Endothelial cell (in vitro differentiated cells): ENCODE results near the gene RNASE9. TPM values are rescaled to one million over a fixed set of nuclear protein-coding genes. Genes with fewer than 3 reads are reported as not detected.

Source experiments
- DNase-seq: peaks from one replicate; pipeline ENCODE4 v3.0.0; 2021; ENCODE audit warnings: low spot score
- H3K27ac Mint-ChIP-seq: one replicate; pipeline ENCODE4 v1.8.0; 2021; ENCODE audit warnings: mixed read lengths, inconsistent platforms; ENCODE audit not compliant: unreplicated experiment
- H3K27me3 Mint-ChIP-seq: one replicate; pipeline ENCODE4 v1.8.0; 2021; ENCODE audit warnings: mild to moderate bottlenecking, moderate library complexity, mixed read lengths, inconsistent platforms; ENCODE audit not compliant: unreplicated experiment
- H3K36me3 Mint-ChIP-seq: one replicate; pipeline ENCODE4 v1.8.0; 2021; ENCODE audit warnings: mild to moderate bottlenecking, low read depth, mixed read lengths, inconsistent platforms; ENCODE audit not compliant: unreplicated experiment
- H3K4me1 Mint-ChIP-seq: one replicate; pipeline ENCODE4 v1.8.0; 2021; ENCODE audit warnings: mild to moderate bottlenecking, mixed read lengths, inconsistent platforms; ENCODE audit not compliant: unreplicated experiment
- H3K4me3 Mint-ChIP-seq: one replicate; pipeline ENCODE4 v1.8.0; 2021; ENCODE audit warnings: mild to moderate bottlenecking, mixed read lengths, inconsistent platforms; ENCODE audit not compliant: unreplicated experiment
- H3K9me3 Mint-ChIP-seq: one replicate; pipeline ENCODE4 v1.8.0; 2021; ENCODE audit warnings: mixed read lengths, inconsistent platforms; ENCODE audit not compliant: unreplicated experiment
- CTCF ChIP-seq: fragments of 200-600 bp; sonication (generic); IDR thresholded peaks from one replicate; pipeline ENCODE4 v1.5.0; 2021; ENCODE audit warnings: antibody characterized with exemption; ENCODE audit not compliant: unreplicated experiment
- total RNA-seq: library from RNA; stranded (reverse); fragmentation: NEBNext Ultra II Directional; extraction: Animal tissue kit (Norgen Biotek cat#: 25700); gene quantifications from one replicate; pipeline ENCODE4 v1.2.1, GENCODE V29; 2021; ENCODE audit not compliant: unreplicated experiment

The RNASE9 gene
- total RNA-seq, 1 donor from 2014 or later = not detected

DNA sequence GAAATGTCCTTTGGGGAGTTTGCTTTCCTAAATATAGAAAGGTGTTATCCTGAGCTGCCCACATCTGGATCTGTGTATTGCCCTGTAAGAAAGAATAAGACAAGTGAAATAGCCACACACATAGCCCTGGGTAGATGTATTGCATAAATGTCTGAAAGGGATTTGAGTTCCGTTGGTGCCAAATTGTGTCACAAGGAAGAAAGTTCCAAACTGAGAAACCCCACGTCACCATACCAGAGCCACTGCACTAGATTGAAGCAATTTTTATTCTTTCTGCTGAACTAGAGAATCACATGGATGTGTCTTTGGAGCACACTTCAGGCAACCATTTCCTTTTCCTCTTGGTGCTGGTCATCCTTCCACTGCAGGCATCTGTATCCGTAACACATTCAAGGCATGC lies 5.0 kb downstream of the RNASE9 start:
- DNase-seq = no peak
- peaks cover 6% of the 10 kb centered on the region for H3K4me1 Mint-ChIP-seq
- no peak overlapping the region for H3K27ac Mint-ChIP-seq
- H3K27me3 Mint-ChIP-seq = no peaks in the 10 kb centered on the region
- TF ChIP-seq CTCF = no peak
- H3K4me3 Mint-ChIP-seq = no peak overlapping the region
- no peaks in the 10 kb centered on the region for H3K36me3 Mint-ChIP-seq
- H3K9me3 Mint-ChIP-seq = no peaks in the 10 kb centered on the region

- Mint-ChIP-seq H3K27ac (no peak overlapping the region), H3K27me3 (no peaks in the 10 kb centered on the region), H3K36me3 (no peaks in the 10 kb centered on the region), H3K4me1 (peaks cover 6% of the 10 kb centered on the region), H3K9me3 (no peaks in the 10 kb centered on the region), H3K4me3 (no peak overlapping the region)
- no peak for DNase-seq
- no peak for TF ChIP-seq CTCF
These were observed 7.8 kb downstream of the RNASE9 start for GRCh38 chr14:20553024-20553423.

DNA sequence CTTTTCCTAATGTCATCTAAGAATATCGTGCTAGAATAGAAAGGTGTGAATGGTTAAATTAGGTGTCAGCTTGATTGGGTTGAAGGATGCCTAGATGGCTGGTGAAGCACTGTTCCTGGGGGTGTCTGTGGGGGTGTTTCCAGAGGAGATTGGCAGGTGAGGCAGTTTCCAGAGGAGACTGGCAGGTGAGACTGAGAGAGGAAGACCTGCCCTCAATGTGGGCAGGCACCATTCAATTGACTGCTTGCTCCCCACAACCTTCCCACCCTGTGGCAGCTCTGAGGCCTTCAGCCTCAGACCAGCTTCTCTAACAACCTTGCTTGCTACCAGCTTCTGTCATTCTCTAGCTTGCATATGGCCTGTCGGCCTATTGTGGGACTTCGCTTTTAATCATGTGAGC lies 9.2 kb downstream of the RNASE9 start:
- no peak for DNase-seq
- Mint-ChIP-seq H3K4me3 (no peak overlapping the region), H3K27ac (no peak overlapping the region)

GRCh38 chr14:20550926-20551325 lies 9.9 kb downstream of the RNASE9 start:
- no peaks in the 10 kb centered on the region for H3K9me3 Mint-ChIP-seq
- H3K4me1 Mint-ChIP-seq = peaks cover 2% of the 10 kb centered on the region
- no peak overlapping the region for H3K4me3 Mint-ChIP-seq
- H3K36me3 Mint-ChIP-seq = no peaks in the 10 kb centered on the region
- TF ChIP-seq CTCF = no peak
- H3K27ac Mint-ChIP-seq = no peak overlapping the region
- no peaks in the 10 kb centered on the region for H3K27me3 Mint-ChIP-seq
- no peak for DNase-seq

More for the DNA sequence above, 9.2 kb downstream of the RNASE9 start:
- no peaks in the 10 kb centered on the region for H3K36me3 Mint-ChIP-seq
- no peak for TF ChIP-seq CTCF
- no peaks in the 10 kb centered on the region for H3K27me3 Mint-ChIP-seq
- H3K9me3 Mint-ChIP-seq = no peaks in the 10 kb centered on the region
- H3K4me1 Mint-ChIP-seq = peaks cover 2% of the 10 kb centered on the region

DNA sequence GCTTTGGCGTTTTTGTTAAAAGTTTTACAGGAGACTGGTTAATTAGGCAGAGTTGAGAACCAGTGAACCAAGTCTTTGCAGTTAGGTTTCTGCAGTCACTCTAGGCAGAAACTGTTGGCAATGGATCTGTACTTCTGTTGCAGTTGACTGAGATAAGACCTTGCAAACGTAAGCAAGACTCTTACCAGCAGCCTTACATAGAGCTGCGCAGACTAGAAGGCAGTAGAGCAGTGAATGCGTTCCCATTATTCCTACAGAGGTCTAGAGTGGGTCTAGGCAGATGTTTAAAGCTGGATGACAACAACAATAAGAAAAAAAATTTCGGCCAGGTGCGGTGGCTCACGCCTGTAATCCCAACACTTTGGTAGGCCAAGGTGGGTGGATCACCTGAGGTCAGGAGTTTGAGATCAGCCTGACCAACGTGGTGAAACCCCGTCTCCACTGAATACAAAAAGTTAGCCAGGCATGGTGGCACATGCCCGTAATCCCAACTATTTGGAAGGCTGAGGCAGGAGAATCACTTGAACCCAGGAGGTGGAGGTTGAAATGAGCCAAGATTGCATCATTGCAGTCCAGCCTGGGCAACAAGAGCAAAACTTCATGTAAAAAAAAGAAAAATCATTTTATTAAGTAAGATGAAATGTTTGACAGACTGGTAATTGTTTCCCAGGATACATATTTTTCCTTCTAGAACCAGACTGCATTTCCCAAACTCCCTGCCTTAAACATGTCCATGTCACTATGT lies 12.3 kb downstream of the RNASE9 start:
- H3K27ac Mint-ChIP-seq = no peak overlapping the region
- H3K4me1 Mint-ChIP-seq = no peaks in the 10 kb centered on the region
- H3K9me3 Mint-ChIP-seq = no peaks in the 10 kb centered on the region
- no peak overlapping the region for H3K4me3 Mint-ChIP-seq
- no peaks in the 10 kb centered on the region for H3K27me3 Mint-ChIP-seq
- H3K36me3 Mint-ChIP-seq = no peaks in the 10 kb centered on the region
- no peak for DNase-seq
- no peak for TF ChIP-seq CTCF
